OCI-M2 (cell line): ENCODE data around the gene CMTM2.
"Not testable (repeated sequence)": the region's sequence is repeated elsewhere in the genome, so short reads cannot be mapped to it uniquely, and the experiment has no call there.

Source experiments
- DNase-seq: peaks from one replicate; lab custom pipeline; 2025; ENCODE audit not compliant: unreplicated experiment; lab: John Stamatoyannopoulos, UW

CMTM2 gene

DNA sequence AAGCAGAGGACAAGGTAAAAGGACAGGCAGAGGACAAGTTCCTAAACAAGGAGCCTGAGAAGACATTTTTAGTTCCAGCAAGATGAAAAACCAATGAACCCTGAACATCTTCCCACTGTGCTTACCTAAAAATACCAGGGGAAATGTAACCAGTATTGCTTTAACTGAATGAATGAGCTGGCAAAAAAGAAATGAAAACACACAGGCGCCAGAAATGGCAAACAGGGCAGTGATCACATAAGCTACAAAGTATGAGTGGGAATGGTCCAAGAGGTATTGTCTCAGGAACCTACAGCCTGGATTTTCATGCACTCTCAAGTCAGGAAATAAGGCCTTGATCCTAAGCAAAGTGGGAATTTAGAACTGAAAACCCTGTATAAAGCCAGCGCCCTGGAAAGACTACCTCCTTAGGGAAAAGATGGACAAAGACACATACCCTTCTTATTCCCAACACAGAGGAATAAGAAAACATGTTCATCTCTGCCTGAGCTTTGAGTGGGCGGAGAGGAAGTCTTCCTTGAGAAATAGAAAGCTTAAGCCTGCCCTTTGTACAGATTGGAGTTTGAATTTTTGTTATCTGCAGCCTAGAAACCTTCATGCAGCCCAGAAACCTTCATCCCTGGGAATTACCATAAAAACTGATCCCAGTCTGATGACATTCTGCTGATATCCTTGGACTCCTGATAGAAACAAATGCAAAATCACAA lies 2.1 kb downstream of the CMTM2 start:
- DNase-seq, result no peak

- no peak for DNase-seq
These were observed 6.4 kb downstream of the CMTM2 start for GRCh38 chr16:66585481-66586239.

DNA sequence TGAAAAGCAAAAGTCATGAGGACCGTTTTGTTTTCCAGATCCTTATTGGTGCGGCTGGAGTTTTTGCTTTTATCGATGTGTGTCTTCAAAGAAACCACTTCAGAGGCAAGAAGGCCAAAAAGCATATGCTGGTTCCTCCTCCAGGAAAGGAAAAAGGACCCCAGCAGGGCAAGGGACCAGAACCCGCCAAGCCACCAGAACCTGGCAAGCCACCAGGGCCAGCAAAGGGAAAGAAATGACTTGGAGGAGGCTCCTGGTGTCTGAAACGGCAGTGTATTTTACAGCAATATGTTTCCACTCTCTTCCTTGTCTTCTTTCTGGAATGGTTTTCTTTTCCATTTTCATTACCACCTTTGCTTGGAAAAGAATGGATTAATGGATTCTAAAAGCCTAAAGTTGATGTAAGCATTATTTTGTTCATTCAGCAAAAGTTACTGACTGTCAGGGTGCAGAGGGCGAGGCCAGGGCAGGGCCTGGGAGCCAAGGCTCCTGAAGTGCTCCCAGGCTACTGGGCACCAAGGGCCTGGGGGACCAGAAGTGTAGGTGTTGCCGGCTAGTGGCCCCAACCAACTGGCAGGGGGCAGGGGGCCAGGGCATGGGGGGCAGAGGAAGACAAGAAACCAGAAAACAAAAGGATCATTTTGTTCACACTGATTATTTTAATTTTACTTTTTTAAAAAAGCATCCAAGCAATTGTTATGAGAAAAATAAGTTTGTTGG lies 8.8 kb downstream of the CMTM2 start:
- no peak for DNase-seq

DNA sequence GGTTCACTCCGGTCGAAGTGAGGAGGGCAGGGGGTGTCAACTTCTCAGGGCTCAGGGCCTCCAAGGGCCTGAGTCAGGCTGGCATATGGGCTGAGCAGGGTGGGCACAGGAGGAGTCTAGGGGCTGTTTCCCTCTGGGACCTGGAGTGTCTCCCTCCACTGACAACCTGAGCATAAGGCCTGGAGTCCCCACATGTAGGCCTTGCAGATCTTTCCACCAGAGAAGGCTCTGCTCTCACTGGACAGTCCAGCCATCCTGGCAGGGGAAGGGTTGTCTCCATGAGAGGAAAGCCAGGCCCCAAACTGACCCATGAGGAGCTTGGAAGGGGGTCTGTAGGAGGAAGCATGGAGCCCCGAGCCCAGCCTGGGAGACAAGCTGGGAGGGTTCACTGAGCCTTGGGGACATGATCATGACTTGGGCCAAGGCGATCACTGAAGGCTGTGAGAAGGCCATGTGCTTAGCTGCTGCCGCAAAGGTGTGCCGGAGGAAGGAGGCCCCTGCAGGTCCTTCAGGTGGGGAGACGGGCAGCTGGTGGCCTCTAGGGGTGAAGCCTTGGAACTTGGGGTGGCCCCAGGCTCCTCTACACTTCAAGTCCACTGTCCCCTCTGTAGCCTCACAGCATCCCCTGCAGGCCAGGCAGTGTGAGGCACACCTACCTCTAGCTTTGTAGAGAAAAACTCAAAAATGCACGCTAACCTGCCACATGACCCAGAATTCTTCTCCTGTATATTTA lies 9.9 kb downstream of the CMTM2 start:
- no peak for DNase-seq

GRCh38 chr16:66590322-66590721 lies 11.1 kb downstream of the CMTM2 start:
- DNase-seq, result no peak

DNA sequence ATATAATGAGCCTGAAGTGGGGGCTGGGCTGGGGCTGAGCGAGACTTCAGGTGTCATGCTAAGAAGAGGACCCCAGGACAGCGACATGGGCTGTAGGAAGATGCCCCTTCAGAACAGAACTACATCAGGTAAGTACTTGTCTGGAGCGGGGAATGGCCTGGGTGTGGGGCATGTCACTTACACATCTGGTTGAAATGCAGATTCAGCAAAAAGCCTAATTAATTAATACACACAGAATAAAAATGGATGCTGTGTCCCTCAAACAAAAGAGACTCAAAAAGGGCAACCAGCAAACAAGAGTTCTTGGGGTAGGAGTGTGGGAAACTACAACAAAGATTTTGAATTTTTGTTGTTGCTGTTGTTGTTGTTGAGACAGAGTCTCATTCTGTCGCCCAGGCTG lies 11.8 kb downstream of the CMTM2 start:
- DNase-seq, result no peak

GRCh38 chr16:66592241-66592640 lies 13.0 kb downstream of the CMTM2 start:
- DNase-seq, result no peak

GRCh38 chr16:66592814-66593213 lies 13.6 kb downstream of the CMTM2 start:
- no peak for DNase-seq

- no peak for DNase-seq
These were observed 15.5 kb downstream of the CMTM2 start for GRCh38 chr16:66594739-66595138.

GRCh38 chr16:66596559-66596958 lies 17.3 kb downstream of the CMTM2 start:
- DNase-seq, result not testable (repeated sequence)

DNA sequence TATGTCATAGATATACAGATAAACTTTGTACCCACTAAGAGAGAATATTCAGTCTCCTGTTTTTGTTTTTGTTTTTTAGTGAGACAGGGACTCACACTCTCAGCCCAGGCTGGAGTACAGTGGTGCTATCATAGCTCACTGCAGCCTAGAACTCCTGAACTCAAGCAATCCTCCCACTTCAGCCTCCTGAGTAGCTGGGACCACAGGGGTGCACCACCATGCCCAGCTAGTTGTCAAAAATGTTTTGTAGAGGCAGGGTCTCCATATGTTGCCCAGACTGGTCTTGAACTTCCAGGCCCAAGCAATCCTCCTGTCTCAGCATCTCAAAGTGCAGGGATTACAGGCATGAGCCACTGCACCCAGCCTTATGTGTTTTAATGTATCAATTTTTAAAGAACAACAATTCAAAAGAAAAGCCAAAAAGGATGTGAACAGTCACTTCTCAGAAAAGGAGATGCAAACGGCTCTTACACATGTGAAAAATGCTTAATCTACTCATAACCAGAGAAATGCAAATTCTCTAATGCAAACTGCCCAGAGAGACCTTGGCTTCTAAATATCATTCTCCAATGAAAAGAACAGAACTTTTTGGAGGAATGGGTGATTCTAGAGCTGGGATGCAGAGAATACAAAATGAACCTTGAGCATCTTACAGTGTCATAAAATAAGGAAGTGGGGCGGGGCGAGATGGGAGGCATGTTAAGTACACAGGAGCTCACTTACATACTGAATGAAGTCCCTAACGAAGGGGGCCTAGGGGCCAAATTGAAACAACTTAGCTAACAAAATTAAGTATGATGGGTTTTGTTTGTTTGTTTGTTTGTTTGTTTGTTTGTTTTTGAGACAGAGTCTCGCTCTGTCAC lies 18.0 kb downstream of the CMTM2 start:
- no peak for DNase-seq

DNA sequence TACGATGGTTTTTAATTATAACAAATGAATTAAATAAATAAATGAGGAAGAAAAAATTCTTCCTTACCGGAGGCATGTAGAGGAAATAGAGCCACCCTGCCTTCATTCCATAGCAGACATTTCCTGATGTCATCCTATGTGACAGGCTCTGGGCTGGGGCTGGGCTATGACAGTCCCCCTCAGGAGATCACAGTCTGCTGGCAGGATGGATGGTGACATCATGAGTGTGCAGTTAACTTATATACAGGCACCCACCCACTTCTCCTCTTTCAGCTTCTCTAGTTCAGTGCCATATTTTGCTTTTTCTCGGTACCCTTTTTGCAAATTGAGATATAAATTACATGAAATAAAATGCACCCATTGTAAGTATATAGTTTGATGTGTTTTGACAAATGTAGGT lies 18.8 kb downstream of the CMTM2 start:
- no peak for DNase-seq

GRCh38 chr16:66599726-66600125 lies 20.5 kb downstream of the CMTM2 start:
- DNase-seq, result no peak

- no peak for DNase-seq
These were observed 21.2 kb downstream of the CMTM2 start for GRCh38 chr16:66600477-66600876.

DNA sequence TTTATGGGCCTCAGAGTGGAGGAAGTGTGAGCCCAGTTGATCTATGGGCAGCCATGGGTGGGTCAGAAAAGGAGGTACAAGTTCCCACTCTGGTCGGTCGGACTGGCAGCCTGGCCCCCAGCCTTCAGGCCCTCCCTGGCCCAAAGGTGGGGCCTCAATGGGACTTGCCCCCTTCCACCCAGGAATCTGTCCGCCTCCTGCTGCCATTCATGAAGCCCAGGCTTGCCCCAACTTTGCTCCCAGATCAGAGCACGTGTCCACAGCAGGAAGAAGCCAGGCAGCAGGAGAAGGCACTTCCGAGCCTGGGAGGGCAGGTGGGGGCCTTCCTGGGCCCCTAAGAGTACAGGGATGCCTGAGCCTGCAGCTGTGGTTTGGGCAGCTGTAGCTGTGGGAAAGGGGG lies 22.2 kb downstream of the CMTM2 start:
- DNase-seq, result no peak

DNA sequence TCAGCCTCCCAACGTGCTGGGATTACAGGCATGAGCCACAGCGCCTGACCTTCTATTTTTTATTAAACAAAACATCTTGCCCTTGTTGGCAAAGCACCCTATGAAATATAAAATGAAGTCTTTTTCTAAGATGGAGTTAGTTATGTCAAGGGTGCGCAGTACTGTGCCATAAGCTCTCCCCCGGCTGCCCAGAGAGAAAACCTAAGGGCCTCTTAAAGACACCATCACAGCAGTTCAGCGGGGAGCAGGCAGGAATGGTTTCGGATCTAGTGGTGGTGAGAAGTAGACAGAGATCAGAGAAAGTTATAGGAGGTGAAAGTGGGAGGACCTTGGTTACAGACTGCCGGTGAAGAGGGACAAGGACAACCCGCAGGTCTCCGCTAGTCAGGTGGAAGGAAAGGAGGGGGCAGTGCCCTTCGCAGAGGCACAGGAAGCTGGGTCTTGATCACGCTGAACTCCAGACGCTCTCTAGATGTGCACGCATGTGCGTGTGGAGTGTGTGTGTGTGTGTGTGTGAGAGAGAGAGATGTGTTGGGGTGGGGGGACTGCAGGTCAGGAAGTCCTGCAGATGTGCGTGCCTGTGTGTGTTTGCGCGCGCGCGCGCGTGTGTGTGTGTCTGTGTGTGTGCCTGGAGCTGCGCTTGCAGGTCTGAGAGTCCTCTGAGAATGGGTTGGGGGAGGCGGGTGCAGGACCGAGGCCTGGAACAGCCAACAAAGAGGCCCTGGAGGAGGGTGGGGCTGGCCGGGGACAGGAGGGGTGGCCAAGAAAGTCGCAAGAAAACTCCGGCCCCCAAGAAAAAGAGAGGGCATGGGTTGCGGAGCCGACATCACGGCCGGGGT lies 24.5 kb downstream of the CMTM2 start:
- no peak for DNase-seq

DNA sequence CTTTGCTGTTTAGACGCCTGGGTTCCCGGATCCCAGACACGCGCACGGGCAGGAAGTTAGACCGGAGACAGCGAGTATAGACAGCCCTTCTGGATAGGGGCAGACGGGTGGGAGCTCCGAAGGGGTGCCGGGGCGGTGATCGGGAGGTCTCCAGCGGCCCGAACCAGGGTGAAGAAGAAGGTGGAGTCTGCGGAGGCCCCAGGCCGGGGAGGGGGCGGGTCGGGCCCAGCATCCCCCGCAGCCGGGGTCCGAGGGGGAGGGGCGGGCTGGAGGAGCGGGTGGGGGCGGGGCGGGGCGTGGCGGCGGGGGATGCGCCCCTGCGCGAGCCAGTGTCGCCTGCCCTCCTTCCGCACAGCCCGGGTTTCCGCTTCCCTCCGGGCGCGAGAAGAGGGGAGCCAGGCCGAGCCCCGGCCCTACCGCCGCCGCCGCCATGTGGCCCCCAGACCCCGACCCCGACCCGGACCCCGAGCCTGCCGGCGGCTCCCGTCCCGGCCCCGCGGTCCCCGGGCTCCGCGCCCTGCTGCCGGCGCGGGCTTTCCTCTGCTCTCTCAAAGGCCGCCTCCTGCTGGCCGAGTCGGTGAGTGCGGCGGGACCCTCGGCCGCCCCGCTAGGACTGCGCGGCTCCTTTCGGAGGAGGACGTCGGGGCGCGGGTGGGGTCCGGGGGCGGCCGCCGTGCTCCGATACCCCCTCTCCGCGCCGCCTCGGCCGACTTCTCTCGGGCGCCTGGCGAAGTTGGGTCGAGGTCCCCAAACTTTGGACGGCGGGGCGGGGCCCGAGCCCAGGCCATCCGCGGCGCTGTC lies 25.3 kb downstream of the CMTM2 start, which contains the start of gene CMTM3:
TSS of gene CMTM3 (plus strand) at position 329 of the 801 bp plus-strand sequence. CDS start at position 431, 102 bp downstream.
- no peak for DNase-seq

- no peak for DNase-seq
These were observed 26.1 kb downstream of the CMTM2 start for GRCh38 chr16:66605177-66605978.
